ENCODE data around the gene KDM4C.

Gene KDM4C

GRCh38 chr9:7206221-7206758 lies 448.5 kb downstream of the KDM4C start:
- H3K9me3 ChIP-seq (ENCODE audit: control insufficient read depth, low read length) = no peaks in the 10 kb centered on the region
- TF ChIP-seq CTCF (IDR thresholded peaks at IDR 0.05) = no peak
- no peaks in the 10 kb centered on the region for H3K79me2 ChIP-seq
- no peak overlapping the region for H3K9ac ChIP-seq
- H2AFZ ChIP-seq = no peak overlapping the region
- no peak overlapping the region for H3K4me3 ChIP-seq (ENCODE audit: low read depth, low read length)
- H3K4me2 ChIP-seq (ENCODE audit: low read length) = no peak overlapping the region
- H3K4me1 ChIP-seq = no peaks in the 10 kb centered on the region
- H3K36me3 ChIP-seq (ENCODE audit: control insufficient read depth, insufficient read depth, low read length) = no peaks in the 10 kb centered on the region
- no peak overlapping the region for H3K27ac ChIP-seq
- H3K27me3 ChIP-seq (ENCODE audit: control insufficient read depth, insufficient read depth, low read length) = no peaks in the 10 kb centered on the region

GRCh38 chr9:7209016-7209715 lies 451.4 kb downstream of the KDM4C start:
- no peak overlapping the region for H3K27ac ChIP-seq
- no peaks in the 10 kb centered on the region for H3K36me3 ChIP-seq (ENCODE audit: control insufficient read depth, insufficient read depth, low read length)
- H2AFZ ChIP-seq = no peak overlapping the region
- no peak overlapping the region for H3K4me2 ChIP-seq (ENCODE audit: low read length)
- no peak for TF ChIP-seq CTCF (IDR thresholded peaks at IDR 0.05)
- no peaks in the 10 kb centered on the region for H3K79me2 ChIP-seq
- no peak overlapping the region for H3K9ac ChIP-seq
- H3K27me3 ChIP-seq (ENCODE audit: control insufficient read depth, insufficient read depth, low read length) = no peaks in the 10 kb centered on the region
- no peaks in the 10 kb centered on the region for H3K9me3 ChIP-seq (ENCODE audit: control insufficient read depth, low read length)
- H3K4me3 ChIP-seq (ENCODE audit: low read depth, low read length) = no peak overlapping the region
- no peaks in the 10 kb centered on the region for H3K4me1 ChIP-seq

DNA sequence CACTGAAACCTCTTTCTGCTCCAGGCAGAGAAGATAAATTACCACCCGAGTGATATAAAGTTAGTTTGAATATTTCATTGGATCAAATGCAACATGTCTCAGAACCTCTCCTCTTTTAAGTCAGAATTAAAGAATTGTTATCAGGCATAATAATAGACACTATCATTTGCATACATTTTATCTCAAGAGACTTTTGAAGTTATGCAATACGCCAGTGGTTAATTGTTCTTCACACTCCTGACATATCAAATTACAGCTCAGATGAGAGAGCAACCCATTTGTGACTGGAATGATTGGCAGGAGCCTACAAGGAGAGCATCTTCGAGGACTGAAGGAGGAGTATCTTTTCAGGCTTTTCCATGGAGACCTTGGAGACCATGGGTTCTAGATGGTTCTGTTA lies 452.2 kb downstream of the KDM4C start:
- Histone ChIP-seq H3K27me3 (ENCODE audit: control insufficient read depth, insufficient read depth, low read length) (no peaks in the 10 kb centered on the region), H3K4me2 (ENCODE audit: low read length) (no peak overlapping the region), H3K4me1 (no peaks in the 10 kb centered on the region), H3K36me3 (ENCODE audit: control insufficient read depth, insufficient read depth, low read length) (no peaks in the 10 kb centered on the region), H3K4me3 (ENCODE audit: low read depth, low read length) (no peak overlapping the region), H3K9ac (no peak overlapping the region), H3K9me3 (ENCODE audit: control insufficient read depth, low read length) (no peaks in the 10 kb centered on the region), H3K27ac (no peak overlapping the region), H3K79me2 (no peaks in the 10 kb centered on the region), H2AFZ (no peak overlapping the region)
- no peak for TF ChIP-seq CTCF (IDR thresholded peaks at IDR 0.05)

DNA sequence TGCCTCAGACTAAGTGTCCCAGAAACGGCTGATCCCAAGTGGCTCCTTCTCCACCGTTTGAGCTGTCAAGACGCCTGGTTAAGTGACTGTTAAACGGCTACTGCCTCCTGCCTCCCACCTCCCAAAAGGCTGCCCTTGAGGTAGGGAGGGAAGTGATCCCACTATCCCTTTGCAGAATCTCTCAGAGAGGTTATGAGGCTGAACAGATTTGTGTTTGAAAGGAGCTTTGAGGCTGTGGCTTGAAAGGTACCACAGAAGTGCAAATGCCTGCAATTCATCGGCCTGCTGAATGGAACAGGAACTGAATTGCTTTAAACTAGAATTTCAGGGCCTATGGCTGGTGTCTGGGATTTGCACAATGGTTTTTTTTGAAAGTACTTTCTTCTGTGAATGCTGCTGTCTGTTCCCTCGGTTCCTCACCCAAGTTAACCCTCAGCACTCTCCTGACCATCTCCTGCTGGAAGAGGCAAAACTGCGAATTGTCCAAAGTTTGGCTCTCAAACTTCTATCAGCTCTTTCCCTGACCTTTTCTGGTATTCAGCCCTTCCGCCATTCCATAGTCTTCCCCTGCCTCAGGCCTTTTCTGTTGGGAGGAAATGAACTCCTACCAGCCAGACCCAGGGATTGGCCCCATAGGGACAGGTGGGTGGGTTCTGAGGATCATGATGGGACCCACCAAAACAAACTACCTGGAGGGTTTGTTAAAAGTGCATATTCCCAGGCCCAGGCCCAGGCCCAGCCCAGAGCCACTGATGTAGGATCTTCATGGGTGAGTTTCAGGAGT lies 453.3 kb downstream of the KDM4C start:
- no peaks in the 10 kb centered on the region for H3K36me3 ChIP-seq (ENCODE audit: control insufficient read depth, insufficient read depth, low read length)
- no peak overlapping the region for H3K4me3 ChIP-seq (ENCODE audit: low read depth, low read length)
- no peaks in the 10 kb centered on the region for H3K27me3 ChIP-seq (ENCODE audit: control insufficient read depth, insufficient read depth, low read length)
- H3K4me2 ChIP-seq (ENCODE audit: low read length) = no peak overlapping the region
- no peak overlapping the region for H3K9ac ChIP-seq
- no peaks in the 10 kb centered on the region for H3K79me2 ChIP-seq
- no peaks in the 10 kb centered on the region for H3K9me3 ChIP-seq (ENCODE audit: control insufficient read depth, low read length)
- no peaks in the 10 kb centered on the region for H3K4me1 ChIP-seq
- H3K27ac ChIP-seq = no peak overlapping the region
- no peak overlapping the region for H2AFZ ChIP-seq
- no peak for TF ChIP-seq CTCF (IDR thresholded peaks at IDR 0.05)

Measured in parathyroid adenoma (tissue), 2 donors.